Measurements from ENCODE around the gene RAB2B. TPM values are rescaled to one million over a fixed set of nuclear protein-coding genes. Genes with fewer than 3 reads are reported as not detected.

The RAB2B gene
- polyA plus RNA-seq, 1 of the 3 experiments (the other 2 are of a cell fraction): 24.4 TPM

- Histone ChIP-seq H3K27ac (ENCODE audit: low read depth in 2 of 2, low read length in 1 of 2) (no peak overlapping the region), H3K4me2 (no peak overlapping the region), H3K36me3 (replicated peaks in 1 of 2; ENCODE audit: control insufficient read depth in 1 of 2, insufficient read depth in 2 of 2, low read length in 1 of 2) (peaks cover 54 to 81% of the 10 kb centered on the region in 2 experiments), H3F3A (replicated peaks; ENCODE audit: insufficient read depth) (peaks cover 5% of the 10 kb centered on the region), H3K9me3 (no peaks in the 10 kb centered on the region), H3K9me2 (no peaks in the 10 kb centered on the region), H3K27me3 (ENCODE audit: insufficient read depth) (no peaks in the 10 kb centered on the region), H2AFZ (ENCODE audit: low read depth) (no peak overlapping the region), H4K20me1 (ENCODE audit: insufficient read depth) (no peaks in the 10 kb centered on the region), H3K4me1 (ENCODE audit: control insufficient read depth in 1 of 2, insufficient read depth in 2 of 2, low read depth in 1 of 2, low read length in 1 of 2) (no peaks in the 10 kb centered on the region), H3K79me2 (ENCODE audit: insufficient read depth) (peaks cover 16% of the 10 kb centered on the region), H3K4me3 (ENCODE audit: low read depth in 2 of 2, low read length in 1 of 2) (no peak overlapping the region), H3K9ac (no peak overlapping the region)
- no peak for DNase-seq
- ChIA-PET CTCF (no interaction called here), POLR2A (no interaction called here)
- 87% methylated on average over 4 of the region's 5 CpGs for WGBS (ENCODE audit: low lambda C conversion rate)
- TF ChIP-seq TAF1 (IDR thresholded peaks at IDR 0.05; ENCODE audit: borderline replicate concordance, low read depth, low read length) (no peak), MXI1 (IDR thresholded peaks at IDR 0.05; ENCODE audit: low read depth, low read length) (no peak), RCOR1 (IDR thresholded peaks at IDR 0.05; ENCODE audit: low read length) (no peak), ZBTB33 (IDR thresholded peaks at IDR 0.05; ENCODE audit: borderline replicate concordance, low read depth) (no peak), NFIC (IDR thresholded peaks at IDR 0.05; ENCODE audit: borderline replicate concordance) (no peak), USF2 (IDR thresholded peaks at IDR 0.05; ENCODE audit: borderline replicate concordance, low read depth, low read length) (no peak), EP300 (IDR thresholded peaks at IDR 0.05; ENCODE audit: borderline replicate concordance in 1 of 2, low read depth in 1 of 2, low read length in 1 of 2) (no peak), JUND (IDR thresholded peaks at IDR 0.05) (no peak), USF1 (IDR thresholded peaks at IDR 0.05; ENCODE audit: borderline replicate concordance, low read depth) (no peak)
Measured at GRCh38 chr14:21419528-21419927, 57.2 kb downstream of the RAB2B start.

- Histone ChIP-seq H3K79me2 (ENCODE audit: insufficient read depth) (peaks cover 10% of the 10 kb centered on the region), H3K27ac (ENCODE audit: low read depth in 2 of 2, low read length in 1 of 2) (no peak overlapping the region), H2AFZ (ENCODE audit: low read depth) (no peak overlapping the region), H3K4me2 (no peak overlapping the region), H4K20me1 (ENCODE audit: insufficient read depth) (no peaks in the 10 kb centered on the region), H3K27me3 (ENCODE audit: insufficient read depth) (no peaks in the 10 kb centered on the region), H3K9me2 (no peaks in the 10 kb centered on the region), H3F3A (replicated peaks; ENCODE audit: insufficient read depth) (peaks cover 9% of the 10 kb centered on the region), H3K36me3 (replicated peaks in 1 of 2; ENCODE audit: control insufficient read depth in 1 of 2, insufficient read depth in 2 of 2, low read length in 1 of 2) (peaks cover 62 to 77% of the 10 kb centered on the region in 2 experiments), H3K9me3 (no peaks in the 10 kb centered on the region), H3K4me1 (ENCODE audit: control insufficient read depth in 1 of 2, insufficient read depth in 2 of 2, low read depth in 1 of 2, low read length in 1 of 2) (no peaks in the 10 kb centered on the region), H3K4me3 (ENCODE audit: low read depth in 2 of 2, low read length in 1 of 2) (no peak overlapping the region), H3K9ac (no peak overlapping the region)
- 97% methylated on average over 4 of the region's 4 CpGs for WGBS (ENCODE audit: low lambda C conversion rate)
- POLR2A ChIA-PET: no interaction called here
- CTCF ChIA-PET: interaction anchor here (0.6 to 1.4 kb wide), 2 partner anchors 10 to 61 kb away, joined by 3 to 4 read pairs; no protein-coding TSS in a partner anchor
- no peak for DNase-seq
- no peak for TF ChIP-seq FOSL2 (IDR thresholded peaks at IDR 0.05; ENCODE audit: borderline replicate concordance, low read depth)
- TF ChIP-seq NRF1 (IDR thresholded peaks at IDR 0.05; ENCODE audit: low read depth, low read length): no peak
- TF ChIP-seq JUND (IDR thresholded peaks at IDR 0.05): no peak
- no peak for TF ChIP-seq TAF1 (IDR thresholded peaks at IDR 0.05; ENCODE audit: borderline replicate concordance, low read depth, low read length)
- no peak for TF ChIP-seq MEF2A (IDR thresholded peaks at IDR 0.05; ENCODE audit: borderline replicate concordance, low read depth)
- no peak for TF ChIP-seq YY1 (IDR thresholded peaks at IDR 0.05; ENCODE audit: low read depth)
- no peak for TF ChIP-seq REST (IDR thresholded peaks at IDR 0.05; ENCODE audit: low read depth, low read length)
- TF ChIP-seq NFIC (IDR thresholded peaks at IDR 0.05; ENCODE audit: borderline replicate concordance): no peak
- TF ChIP-seq RFX5 (IDR thresholded peaks at IDR 0.05; ENCODE audit: low read length): no peak
- TF ChIP-seq SMC3 (IDR thresholded peaks at IDR 0.05; ENCODE audit: low read depth, low read length): no peak
- TF ChIP-seq RCOR1 (IDR thresholded peaks at IDR 0.05; ENCODE audit: low read length): no peak
- no peak for TF ChIP-seq RXRA (IDR thresholded peaks at IDR 0.05; ENCODE audit: borderline replicate concordance, low read depth)
- TF ChIP-seq USF1 (IDR thresholded peaks at IDR 0.05; ENCODE audit: borderline replicate concordance, low read depth): no peak
- no peak for TF ChIP-seq FOXJ3 (CRISPR knock-in tag; IDR thresholded peaks at IDR 0.05)
- no peak for TF ChIP-seq CHD2 (IDR thresholded peaks at IDR 0.05; ENCODE audit: low read length, partially characterized antibody)
Measured at GRCh38 chr14:21415329-21415728, 61.4 kb downstream of the RAB2B start.
